ENCODE measurements around the gene GPC3. TPM values are rescaled to one million over a fixed set of nuclear protein-coding genes. Genes with fewer than 3 reads are reported as not detected.

The GPC3 gene
- polyA plus RNA-seq, 1 of the 3 experiments (the other 2 are of a cell fraction), result 1.4 TPM

- Histone ChIP-seq H3K4me1 (ENCODE audit: control insufficient read depth in 1 of 2, insufficient read depth in 2 of 2, low read depth in 1 of 2, low read length in 1 of 2) (no peaks in the 10 kb centered on the region), H4K20me1 (ENCODE audit: insufficient read depth) (no peaks in the 10 kb centered on the region), H3K9me2 (no peaks in the 10 kb centered on the region), H3K27me3 (ENCODE audit: insufficient read depth) (no peaks in the 10 kb centered on the region), H3K4me3 (ENCODE audit: low read depth in 2 of 2, low read length in 1 of 2) (no peak overlapping the region), H3K4me2 (no peak overlapping the region), H2AFZ (ENCODE audit: low read depth) (no peak overlapping the region), H3K9me3 (no peaks in the 10 kb centered on the region), H3K36me3 (replicated peaks in 1 of 2; ENCODE audit: control insufficient read depth in 1 of 2, insufficient read depth in 2 of 2, low read length in 1 of 2) (no peaks in the 10 kb centered on the region), H3K79me2 (ENCODE audit: insufficient read depth) (no peaks in the 10 kb centered on the region), H3F3A (replicated peaks; ENCODE audit: insufficient read depth) (no peaks in the 10 kb centered on the region), H3K9ac (no peak overlapping the region), H3K27ac (ENCODE audit: low read depth in 2 of 2, low read length in 1 of 2) (no peak overlapping the region)
- ChIA-PET CTCF (no interaction called here), POLR2A (no interaction called here)
- 9% methylated on average over 3 of the region's 3 CpGs for WGBS (ENCODE audit: low lambda C conversion rate)
- TF ChIP-seq, protein P1, sequence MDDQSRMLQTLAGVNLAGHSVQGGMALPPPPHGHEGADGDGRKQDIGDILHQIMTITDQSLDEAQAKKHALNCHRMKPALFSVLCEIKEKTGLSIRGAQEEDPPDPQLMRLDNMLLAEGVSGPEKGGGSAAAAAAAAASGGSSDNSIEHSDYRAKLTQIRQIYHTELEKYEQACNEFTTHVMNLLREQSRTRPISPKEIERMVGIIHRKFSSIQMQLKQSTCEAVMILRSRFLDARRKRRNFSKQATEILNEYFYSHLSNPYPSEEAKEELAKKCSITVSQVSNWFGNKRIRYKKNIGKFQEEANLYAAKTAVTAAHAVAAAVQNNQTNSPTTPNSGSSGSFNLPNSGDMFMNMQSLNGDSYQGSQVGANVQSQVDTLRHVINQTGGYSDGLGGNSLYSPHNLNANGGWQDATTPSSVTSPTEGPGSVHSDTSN (IDR thresholded peaks at IDR 0.05), result no peak
- no peak for TF ChIP-seq FOXM1 (IDR thresholded peaks at IDR 0.05; ENCODE audit: low read depth)
- no peak for TF ChIP-seq MEF2A (IDR thresholded peaks at IDR 0.05; ENCODE audit: borderline replicate concordance, low read depth)
- TF ChIP-seq CHD2 (IDR thresholded peaks at IDR 0.05; ENCODE audit: low read length, partially characterized antibody), result no peak
- no peak for TF ChIP-seq FOXJ3 (CRISPR knock-in tag; IDR thresholded peaks at IDR 0.05)
- TF ChIP-seq, protein P2, sequence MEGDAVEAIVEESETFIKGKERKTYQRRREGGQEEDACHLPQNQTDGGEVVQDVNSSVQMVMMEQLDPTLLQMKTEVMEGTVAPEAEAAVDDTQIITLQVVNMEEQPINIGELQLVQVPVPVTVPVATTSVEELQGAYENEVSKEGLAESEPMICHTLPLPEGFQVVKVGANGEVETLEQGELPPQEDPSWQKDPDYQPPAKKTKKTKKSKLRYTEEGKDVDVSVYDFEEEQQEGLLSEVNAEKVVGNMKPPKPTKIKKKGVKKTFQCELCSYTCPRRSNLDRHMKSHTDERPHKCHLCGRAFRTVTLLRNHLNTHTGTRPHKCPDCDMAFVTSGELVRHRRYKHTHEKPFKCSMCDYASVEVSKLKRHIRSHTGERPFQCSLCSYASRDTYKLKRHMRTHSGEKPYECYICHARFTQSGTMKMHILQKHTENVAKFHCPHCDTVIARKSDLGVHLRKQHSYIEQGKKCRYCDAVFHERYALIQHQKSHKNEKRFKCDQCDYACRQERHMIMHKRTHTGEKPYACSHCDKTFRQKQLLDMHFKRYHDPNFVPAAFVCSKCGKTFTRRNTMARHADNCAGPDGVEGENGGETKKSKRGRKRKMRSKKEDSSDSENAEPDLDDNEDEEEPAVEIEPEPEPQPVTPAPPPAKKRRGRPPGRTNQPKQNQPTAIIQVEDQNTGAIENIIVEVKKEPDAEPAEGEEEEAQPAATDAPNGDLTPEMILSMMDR (IDR thresholded peaks at IDR 0.05), result no peak
- TF ChIP-seq ZBTB33 (IDR thresholded peaks at IDR 0.05; ENCODE audit: borderline replicate concordance, low read depth), result no peak
- no peak for TF ChIP-seq NRF1 (IDR thresholded peaks at IDR 0.05; ENCODE audit: low read depth, low read length)
- no peak for DNase-seq
Measured at GRCh38 chrX:133580625-133581024, 404.8 kb downstream of the GPC3 start.

DNA sequence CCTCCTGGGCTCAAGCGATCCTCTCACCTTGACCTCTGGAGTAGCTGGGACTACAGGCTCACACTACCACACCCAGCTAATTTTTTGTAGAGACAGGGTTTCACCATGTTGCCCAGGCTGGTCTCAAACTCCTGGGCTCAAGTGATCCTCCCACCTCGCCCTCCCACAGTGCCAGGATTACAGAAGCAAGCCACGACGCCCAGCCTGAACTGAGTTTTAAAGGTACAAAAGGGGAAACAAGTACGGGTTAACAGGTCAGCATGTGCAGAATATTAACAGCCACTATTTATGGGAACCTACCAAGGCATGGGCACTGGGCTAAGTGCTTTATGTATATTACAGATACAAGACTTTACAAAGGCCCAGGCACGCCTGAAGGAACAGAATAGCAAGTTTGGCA is 405.8 kb downstream of the GPC3 start:
- Histone ChIP-seq H3K4me1 (ENCODE audit: control insufficient read depth in 1 of 2, insufficient read depth in 2 of 2, low read depth in 1 of 2, low read length in 1 of 2) (no peaks in the 10 kb centered on the region), H3K27me3 (ENCODE audit: insufficient read depth) (no peaks in the 10 kb centered on the region), H3K79me2 (ENCODE audit: insufficient read depth) (no peaks in the 10 kb centered on the region), H3K36me3 (replicated peaks in 1 of 2; ENCODE audit: control insufficient read depth in 1 of 2, insufficient read depth in 2 of 2, low read length in 1 of 2) (no peaks in the 10 kb centered on the region), H3K4me2 (no peak overlapping the region), H3K9me3 (no peaks in the 10 kb centered on the region), H3K9me2 (no peaks in the 10 kb centered on the region), H2AFZ (ENCODE audit: low read depth) (no peak overlapping the region), H3K27ac (ENCODE audit: low read depth in 2 of 2, low read length in 1 of 2) (no peak overlapping the region), H3K9ac (no peak overlapping the region), H3K4me3 (ENCODE audit: low read depth in 2 of 2, low read length in 1 of 2) (no peak overlapping the region), H4K20me1 (ENCODE audit: insufficient read depth) (no peaks in the 10 kb centered on the region), H3F3A (replicated peaks; ENCODE audit: insufficient read depth) (no peaks in the 10 kb centered on the region)
- TF ChIP-seq POLR2AphosphoS5 (IDR thresholded peaks at IDR 0.05; ENCODE audit: low read depth, low read length) (no peak), RCOR1 (IDR thresholded peaks at IDR 0.05; ENCODE audit: low read length) (no peak), RXRA (IDR thresholded peaks at IDR 0.05; ENCODE audit: borderline replicate concordance, low read depth) (no peak), GATA2 (CRISPR knock-in tag; IDR thresholded peaks at IDR 0.05) (no peak), IRF3 (IDR thresholded peaks at IDR 0.05; ENCODE audit: low read depth, low read length) (no peak), ZBTB33 (IDR thresholded peaks at IDR 0.05; ENCODE audit: borderline replicate concordance, low read depth) (no peak)
- TF ChIP-seq, protein P3, sequence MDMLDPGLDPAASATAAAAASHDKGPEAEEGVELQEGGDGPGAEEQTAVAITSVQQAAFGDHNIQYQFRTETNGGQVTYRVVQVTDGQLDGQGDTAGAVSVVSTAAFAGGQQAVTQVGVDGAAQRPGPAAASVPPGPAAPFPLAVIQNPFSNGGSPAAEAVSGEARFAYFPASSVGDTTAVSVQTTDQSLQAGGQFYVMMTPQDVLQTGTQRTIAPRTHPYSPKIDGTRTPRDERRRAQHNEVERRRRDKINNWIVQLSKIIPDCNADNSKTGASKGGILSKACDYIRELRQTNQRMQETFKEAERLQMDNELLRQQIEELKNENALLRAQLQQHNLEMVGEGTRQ (IDR thresholded peaks at IDR 0.05; ENCODE audit: borderline replicate concordance, low read depth, low read length), result no peak
- TF ChIP-seq, protein P1 (IDR thresholded peaks at IDR 0.05), result no peak
- ChIA-PET CTCF (no interaction called here), POLR2A (no interaction called here)
- 14% methylated on average over 6 of the region's 6 CpGs for WGBS (ENCODE audit: low lambda C conversion rate)
- DNase-seq, result no peak

Measured in SK-N-SH (cell line).